Esophagus squamous epithelium (tissue), 4 donors: Measurements from ENCODE around the gene C3orf18.

Experiments
- POLR2A ChIP-seq, 4 donors: fragments of 450-650 bp; IDR thresholded peaks; one replicate each; pipeline ENCODE4 v1.6.1; 2017; ENCODE audit warnings: antibody characterized with exemption in 4 of 4, mild to moderate bottlenecking in 4 of 4, moderate library complexity in 3 of 4
- TF ChIP-seq, protein P1 (sequence below), 6 experiments: fragments of 450-650 bp in 4 of 6; fragments of 200-600 bp in 2 of 6; sonication (generic) in 2 of 6; IDR thresholded peaks; one replicate each; pipeline ENCODE4 v1.5.1; 2016 to 2019; ENCODE audit warnings: antibody characterized with exemption in 6 of 6, mild to moderate bottlenecking in 4 of 6, moderate library complexity in 4 of 6

DNA sequence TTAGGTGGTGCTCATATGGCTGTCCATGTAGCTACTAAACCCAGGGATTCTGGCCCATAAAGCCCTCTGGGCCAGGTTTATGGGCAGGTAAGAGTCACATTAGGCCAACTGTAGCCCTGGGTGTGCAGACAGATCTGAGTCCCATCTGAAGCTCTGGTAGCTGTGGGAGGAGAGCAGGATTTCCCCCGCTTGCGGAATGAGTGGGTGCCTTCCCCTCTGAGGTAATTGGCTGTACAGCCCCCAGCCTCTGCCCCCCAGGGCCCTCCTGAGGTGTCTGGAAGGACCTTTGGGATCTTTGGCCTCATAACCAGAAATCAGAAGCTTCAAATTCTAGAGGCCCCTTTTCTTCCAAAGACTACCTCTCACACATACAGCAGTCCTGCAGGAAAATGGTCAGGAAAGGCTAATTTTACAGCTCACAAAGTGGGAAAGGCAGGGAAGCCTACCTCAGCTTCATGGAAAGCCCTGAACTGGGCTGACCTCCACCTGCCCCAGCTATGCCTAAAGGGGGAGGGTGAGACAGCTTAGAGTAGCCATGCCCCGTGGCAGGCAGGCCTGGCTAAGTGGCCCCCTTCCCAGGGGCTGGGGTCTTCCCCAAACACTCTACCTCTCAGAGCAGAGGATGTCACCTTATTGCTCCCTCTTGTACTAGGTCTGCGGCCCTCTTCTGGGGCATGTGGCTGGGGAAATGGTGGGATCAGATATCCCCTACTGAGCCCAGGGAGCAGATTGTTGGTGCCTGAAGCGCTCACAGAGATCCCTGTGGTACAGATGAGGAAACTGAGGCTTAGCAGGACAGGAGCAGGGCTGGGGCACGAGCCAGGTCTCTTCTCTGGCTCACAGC is 18.6 kb upstream of the C3orf18 start:
- TF ChIP-seq, protein P1, sequence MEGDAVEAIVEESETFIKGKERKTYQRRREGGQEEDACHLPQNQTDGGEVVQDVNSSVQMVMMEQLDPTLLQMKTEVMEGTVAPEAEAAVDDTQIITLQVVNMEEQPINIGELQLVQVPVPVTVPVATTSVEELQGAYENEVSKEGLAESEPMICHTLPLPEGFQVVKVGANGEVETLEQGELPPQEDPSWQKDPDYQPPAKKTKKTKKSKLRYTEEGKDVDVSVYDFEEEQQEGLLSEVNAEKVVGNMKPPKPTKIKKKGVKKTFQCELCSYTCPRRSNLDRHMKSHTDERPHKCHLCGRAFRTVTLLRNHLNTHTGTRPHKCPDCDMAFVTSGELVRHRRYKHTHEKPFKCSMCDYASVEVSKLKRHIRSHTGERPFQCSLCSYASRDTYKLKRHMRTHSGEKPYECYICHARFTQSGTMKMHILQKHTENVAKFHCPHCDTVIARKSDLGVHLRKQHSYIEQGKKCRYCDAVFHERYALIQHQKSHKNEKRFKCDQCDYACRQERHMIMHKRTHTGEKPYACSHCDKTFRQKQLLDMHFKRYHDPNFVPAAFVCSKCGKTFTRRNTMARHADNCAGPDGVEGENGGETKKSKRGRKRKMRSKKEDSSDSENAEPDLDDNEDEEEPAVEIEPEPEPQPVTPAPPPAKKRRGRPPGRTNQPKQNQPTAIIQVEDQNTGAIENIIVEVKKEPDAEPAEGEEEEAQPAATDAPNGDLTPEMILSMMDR (IDR thresholded peaks at IDR 0.05): no peak
- TF ChIP-seq POLR2A (IDR thresholded peaks at IDR 0.05): no peak
